GM18508 (cell line): ENCODE data around the gene WIPI1.
"Not testable (repeated sequence)": the region's sequence is repeated elsewhere in the genome, so short reads cannot be mapped to it uniquely, and the experiment has no call there.

ENCODE experiments used
- ATAC-seq: cut with Tn5 transposase; IDR thresholded peaks from one replicate; pipeline ENCODE4 v1.9.1; 2021; ENCODE audit warnings: moderate number of reproducible peaks; ENCODE audit not compliant: insufficient read depth, unreplicated experiment

WIPI1 gene

DNA sequence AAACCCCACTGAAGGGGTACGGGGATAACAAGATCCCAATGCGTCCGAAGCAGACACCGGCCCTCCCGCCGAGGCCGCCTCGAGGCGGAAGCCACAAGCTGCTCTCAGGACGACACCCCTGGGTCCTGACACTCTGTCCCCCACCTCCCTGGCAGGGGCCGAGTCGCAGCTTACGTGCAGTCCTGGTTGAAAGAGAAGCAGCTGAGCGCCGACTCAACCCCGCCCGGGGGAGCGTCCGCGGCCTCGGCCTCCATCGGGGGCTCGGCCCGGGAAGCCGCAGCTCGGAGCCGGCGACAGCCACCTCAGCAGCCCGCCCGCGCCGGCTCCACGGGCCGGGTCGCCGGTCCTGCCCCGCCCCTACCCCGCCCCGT, at the start of gene WIPI1:
TSS of gene WIPI1 (minus strand) at position 329 of the 371 bp plus-strand sequence. CDS start at position 254, 75 bp downstream.
- peak; percentile 8 for ATAC-seq

DNA sequence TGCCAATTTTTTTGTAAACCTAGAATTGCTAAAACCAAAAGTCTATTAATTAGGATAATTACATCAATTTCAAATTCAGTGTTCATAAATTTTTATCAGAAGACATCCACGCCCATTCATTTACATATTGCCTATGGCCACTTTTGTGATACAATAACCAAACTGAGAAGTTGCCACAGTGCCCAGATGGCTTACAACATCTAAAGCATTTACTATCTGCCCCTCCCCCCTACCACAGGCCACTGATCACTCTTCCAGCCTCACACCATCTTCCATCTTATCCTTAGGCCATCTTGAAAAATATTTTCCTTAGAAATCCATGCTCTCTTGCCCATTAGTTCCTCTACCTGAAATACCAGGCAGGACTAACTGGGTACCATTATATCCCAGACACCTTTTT, 48.7 kb upstream of the WIPI1 start:
- no peak for ATAC-seq

GRCh38 chr17:68501074-68501473, 43.8 kb upstream of the WIPI1 start:
- no peak for ATAC-seq

DNA sequence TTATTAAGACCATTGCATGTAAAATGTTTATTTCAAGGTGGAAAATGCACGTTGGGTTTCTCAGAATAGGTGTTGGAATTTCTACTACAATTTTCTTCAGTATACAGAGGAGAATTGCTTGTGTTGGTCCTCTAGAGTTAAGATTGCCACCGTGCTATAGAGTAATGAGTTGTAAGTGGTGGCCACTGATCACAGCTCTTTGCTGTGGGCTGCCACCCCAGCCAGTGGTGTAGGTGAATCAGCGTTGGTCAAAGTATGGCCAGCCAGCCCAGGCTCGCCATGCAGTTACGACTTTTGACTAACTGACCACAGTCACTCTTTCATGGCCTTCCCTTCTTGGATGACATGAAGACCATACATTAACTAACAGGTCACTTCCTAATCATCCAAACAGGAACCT, 42.3 kb upstream of the WIPI1 start:
- no peak for ATAC-seq

GRCh38 chr17:68498479-68499326, 41.4 kb upstream of the WIPI1 start:
- ATAC-seq: no peak

- peak; percentile 89 for ATAC-seq
These were observed 40.6 kb upstream of the WIPI1 start for GRCh38 chr17:68497885-68498319.

DNA sequence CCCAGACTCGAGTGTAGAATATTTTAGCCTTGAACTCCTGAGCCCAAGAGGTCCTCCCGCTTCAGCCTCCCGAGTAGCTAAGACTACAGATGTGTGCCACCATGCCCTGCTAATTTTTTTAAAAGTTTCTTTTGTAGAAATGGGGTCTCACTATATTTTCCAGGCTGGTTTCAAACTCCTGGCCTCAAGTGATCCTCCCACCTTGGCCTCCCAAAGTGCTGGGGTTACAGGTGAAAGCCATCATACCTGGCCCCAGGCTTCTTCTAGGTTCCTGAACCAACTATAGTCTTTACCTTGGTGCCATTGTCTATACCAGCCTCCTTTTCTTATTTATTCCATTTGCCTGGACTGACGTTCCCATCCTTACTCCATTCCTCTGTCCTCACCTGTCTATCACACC, 37.8 kb upstream of the WIPI1 start:
- no peak for ATAC-seq

DNA sequence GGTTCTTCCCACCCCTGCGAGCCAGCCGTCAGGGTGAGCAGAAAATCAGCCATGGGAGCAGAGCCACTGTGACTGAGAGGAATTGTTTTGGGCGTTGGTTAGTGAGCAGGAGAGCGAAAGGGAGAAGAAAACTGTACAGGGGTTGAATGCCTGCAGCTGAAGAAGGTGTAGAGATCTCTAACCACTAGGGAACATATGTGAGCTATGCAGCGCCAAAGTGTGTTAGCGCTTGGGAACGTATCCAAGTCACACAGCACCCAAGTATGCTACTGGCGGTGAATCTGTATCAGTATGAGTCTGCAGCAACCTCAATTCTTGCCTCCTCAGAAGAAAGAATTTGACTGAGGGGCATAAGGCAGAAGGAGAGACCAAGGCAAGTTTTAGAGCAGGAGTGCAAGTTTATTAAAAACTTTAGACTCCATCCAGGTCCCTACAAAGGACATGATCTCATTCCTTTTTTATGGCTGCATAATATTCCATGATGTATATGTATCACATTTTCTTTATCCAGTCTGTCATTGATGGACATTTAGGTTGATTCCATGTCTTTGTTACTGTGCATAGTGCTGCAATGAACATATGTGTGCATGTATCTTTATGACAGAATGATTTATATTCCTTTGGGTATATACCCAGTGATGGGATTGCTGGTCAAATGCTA, 35.2 kb upstream of the WIPI1 start:
- not testable (repeated sequence) for ATAC-seq

DNA sequence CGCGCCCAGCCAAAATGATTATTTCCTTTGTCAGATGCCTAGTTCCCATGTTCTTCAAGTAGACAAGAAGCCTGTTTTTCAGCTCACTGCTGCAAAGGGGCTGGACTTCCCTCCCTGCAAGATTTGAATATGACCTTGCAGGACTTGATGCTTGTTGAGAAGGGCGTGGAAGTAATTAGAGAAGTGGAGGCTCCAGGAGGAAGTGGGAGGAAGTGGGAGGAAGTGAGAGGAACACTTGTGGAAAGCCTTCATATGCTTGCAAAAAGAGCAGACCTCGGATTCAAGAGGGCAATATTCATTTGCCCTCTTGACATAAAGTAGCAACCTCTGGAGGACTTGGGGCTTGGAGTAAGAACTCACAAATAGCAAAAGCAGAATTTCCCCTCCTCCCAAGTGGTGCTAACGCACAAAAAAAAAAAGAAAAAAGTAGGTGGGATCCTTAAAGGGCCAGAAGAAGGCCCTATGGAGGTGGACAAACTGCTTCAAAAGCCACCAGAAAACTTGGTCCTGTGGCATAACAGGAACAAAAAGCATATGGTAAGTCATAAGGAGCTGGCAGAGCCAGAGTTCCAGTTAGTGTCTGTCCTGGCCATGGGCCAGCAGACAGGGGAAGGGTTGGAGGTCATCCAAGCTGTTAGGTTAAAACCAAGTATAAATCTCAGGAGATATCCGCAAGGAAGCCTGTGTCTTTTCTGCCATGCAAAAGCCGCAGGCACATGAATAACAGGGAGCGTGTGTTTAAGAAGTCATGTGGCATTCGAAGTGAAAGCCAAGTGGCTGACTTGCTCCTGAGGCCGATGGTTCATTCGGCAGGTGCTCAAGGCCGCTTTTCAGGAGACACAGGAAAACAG, 34.3 kb upstream of the WIPI1 start:
- ATAC-seq: no peak

GRCh38 chr17:68489919-68490318, 32.6 kb upstream of the WIPI1 start:
- ATAC-seq: no peak

DNA sequence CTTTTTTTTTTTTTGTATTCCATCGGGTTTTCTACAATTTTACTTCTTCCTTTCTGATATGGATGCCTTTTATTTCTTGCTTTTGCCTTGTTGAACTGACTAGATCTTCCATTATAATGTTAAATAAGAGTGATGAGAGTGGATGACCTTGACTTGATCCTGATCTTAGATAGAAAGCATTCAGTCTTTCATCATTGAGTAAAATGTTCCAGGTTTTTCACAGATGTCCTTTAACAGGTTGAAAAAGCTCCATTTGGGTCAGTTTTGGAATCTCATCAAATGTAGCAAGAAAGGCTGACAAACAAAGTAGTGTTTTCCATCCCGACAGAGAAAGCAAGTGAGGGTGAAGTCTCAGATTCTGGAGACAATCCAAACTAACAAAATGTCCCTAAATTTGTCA, 27.2 kb upstream of the WIPI1 start:
- no peak for ATAC-seq

GRCh38 chr17:68482576-68483041, 25.3 kb upstream of the WIPI1 start:
- ATAC-seq: no peak

- ATAC-seq: no peak
These were observed 23.6 kb upstream of the WIPI1 start for GRCh38 chr17:68480885-68481284.

- no peak for ATAC-seq
These were observed 13.7 kb upstream of the WIPI1 start for GRCh38 chr17:68470961-68471360.

DNA sequence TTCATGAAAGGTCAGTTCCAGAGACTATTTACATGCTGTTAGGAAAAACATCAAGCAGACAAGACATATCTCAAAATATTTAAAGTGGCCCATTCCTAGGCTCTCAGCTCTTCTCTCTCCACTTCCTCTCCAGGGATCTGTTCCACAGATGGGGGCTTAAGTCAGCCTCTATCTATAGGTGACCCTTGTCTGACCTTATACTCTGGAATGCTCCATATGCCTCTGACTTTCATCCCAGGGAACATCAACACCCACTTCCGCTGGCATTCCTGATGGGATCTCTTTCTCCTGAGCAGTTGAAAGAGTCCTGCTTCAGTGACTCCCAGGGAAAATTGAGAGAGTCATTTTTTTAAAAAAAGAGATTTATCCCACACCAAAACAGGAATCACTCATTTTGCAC, 11.5 kb upstream of the WIPI1 start:
- ATAC-seq: no peak

DNA sequence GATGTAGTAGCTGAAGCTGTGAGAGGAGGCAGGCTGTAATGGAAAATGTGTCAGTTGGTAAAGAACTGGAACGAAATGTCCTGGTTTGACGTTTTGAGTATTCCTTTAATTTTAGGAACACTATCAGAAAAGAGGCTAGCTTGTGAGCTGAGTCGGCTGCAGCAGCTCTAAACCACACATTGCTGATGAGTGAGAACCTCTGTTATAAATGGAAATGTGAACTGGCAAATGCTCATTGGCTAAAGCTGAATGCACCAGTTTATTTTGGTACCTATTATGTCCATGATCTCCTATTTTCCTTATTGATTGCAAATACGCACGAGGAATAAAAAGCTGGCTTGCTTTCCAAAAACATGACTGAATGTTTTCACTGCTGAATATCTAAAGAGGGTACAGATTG, 11.0 kb upstream of the WIPI1 start:
- ATAC-seq: no peak

DNA sequence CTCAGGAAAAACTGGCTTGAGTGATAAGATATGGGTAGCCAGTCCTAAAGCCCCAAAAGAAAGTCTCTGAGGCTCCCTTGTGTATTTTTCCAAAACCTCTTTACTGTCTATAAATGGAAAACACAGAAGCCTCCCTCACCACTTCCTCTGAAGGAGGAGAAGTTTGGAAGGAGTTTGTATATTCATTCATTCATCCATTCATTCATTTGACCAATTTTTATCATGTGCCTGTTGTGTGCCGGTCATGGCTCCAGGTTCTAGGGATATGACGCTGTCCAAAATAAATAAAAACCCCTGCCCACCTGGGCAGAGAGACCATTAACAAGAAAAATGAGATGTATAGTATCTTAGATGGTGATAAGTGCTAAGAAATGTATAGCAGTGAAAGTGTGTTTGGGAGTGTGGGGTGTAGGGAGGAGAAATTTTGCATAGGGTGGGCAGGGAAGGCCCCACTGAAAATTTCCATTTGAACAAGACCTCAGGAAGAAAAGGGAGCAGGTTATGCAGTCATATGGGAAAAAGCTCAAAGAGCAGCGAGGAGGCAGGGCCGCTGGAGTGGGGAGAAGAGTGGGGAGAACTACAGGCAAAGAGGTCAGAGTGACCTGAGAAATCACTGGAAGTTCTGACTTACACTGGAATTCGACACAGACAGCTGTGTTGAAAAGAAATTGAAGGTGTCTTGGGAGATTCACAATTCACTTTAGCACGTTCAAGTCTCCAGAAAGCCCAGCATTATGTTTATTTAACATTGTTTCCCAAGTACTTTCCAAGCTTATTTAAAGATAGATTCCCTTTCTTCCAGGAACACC, 6.1 kb upstream of the WIPI1 start:
- no peak for ATAC-seq

- ATAC-seq: no peak
These were observed 5.3 kb upstream of the WIPI1 start for GRCh38 chr17:68462381-68463210.

GRCh38 chr17:68461589-68461988, 4.3 kb upstream of the WIPI1 start:
- no peak for ATAC-seq
